ENCODE results near the gene DSCAML1. TPM values are rescaled to one million over a fixed set of nuclear protein-coding genes. Genes with fewer than 3 reads are reported as not detected.

Gene DSCAML1
- total RNA-seq, 2 experiments from 2014 or later, result not detected

GRCh38 chr11:117483372-117483771 is 313.6 kb downstream of the DSCAML1 start:
- Histone ChIP-seq H3K9me2 (ENCODE audit: insufficient read depth, low read length) (no peaks in the 10 kb centered on the region), H3K36me3 (ENCODE audit: insufficient read depth, low read length) (no peaks in the 10 kb centered on the region), H4K20me1 (ENCODE audit: insufficient read depth, low read length) (no peaks in the 10 kb centered on the region), H2AFZ (ENCODE audit: low read length) (no peak overlapping the region), H3K4me2 (ENCODE audit: low read length) (no peak overlapping the region), H3K4me1 (ENCODE audit: insufficient read depth, low read length, poor library complexity, severe bottlenecking) (no peaks in the 10 kb centered on the region), H3K27ac (ENCODE audit: low read depth, low read length, poor library complexity, severe bottlenecking) (no peak overlapping the region), H3K79me2 (ENCODE audit: insufficient read depth, low read depth, low read length) (no peaks in the 10 kb centered on the region), H3K9me3 (ENCODE audit: low read length) (no peaks in the 10 kb centered on the region), H3K4me3 (ENCODE audit: low read depth, low read length, poor library complexity, severe bottlenecking) (no peak overlapping the region)
- no peak for DNase-seq (ENCODE audit: low spot score)
- intact Hi-C loops (cut with micrococcal nuclease; ENCODE audit: unreplicated experiment), result no loop called here
- POLR2A ChIA-PET, result no interaction called here
- TF ChIP-seq CTCF (conservative IDR thresholded peaks at IDR 0.05; ENCODE audit: low read length), result no peak
- TF ChIP-seq EZH2phosphoT487 (IDR thresholded peaks at IDR 0.05; ENCODE audit: borderline replicate concordance, low read depth, low read length), result no peak
- CTCF ChIA-PET (ENCODE audit: unreplicated experiment), result no interaction called here
- no TSS peak for BruUV-seq (replicated peaks)

DNA sequence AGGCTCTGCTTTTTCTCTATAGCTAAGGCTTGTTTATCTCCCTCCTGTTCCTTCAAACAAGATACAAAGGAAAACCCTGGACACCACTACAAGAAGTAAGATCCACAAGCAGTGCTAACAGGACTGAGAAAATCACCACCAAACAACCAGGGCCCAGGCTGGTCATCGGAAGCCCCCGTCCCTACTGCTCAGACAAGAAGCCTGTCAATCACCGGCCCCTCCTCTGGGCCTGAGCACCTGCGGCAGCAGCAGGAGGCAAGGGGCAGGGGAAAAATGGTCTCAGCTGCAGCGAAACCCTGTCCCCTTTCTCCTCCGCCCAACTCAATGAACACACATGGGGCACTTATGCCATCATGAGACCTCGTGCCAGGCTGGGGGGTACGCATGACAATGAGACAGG is 314.1 kb downstream of the DSCAML1 start:
- no peaks in the 10 kb centered on the region for H3K9me3 ChIP-seq (ENCODE audit: low read length)
- ChIA-PET CTCF (ENCODE audit: unreplicated experiment) (no interaction called here), POLR2A (no interaction called here)
- no peak overlapping the region for H3K27ac ChIP-seq (ENCODE audit: low read depth, low read length, poor library complexity, severe bottlenecking)
- H4K20me1 ChIP-seq (ENCODE audit: insufficient read depth, low read length), result no peaks in the 10 kb centered on the region
- no peaks in the 10 kb centered on the region for H3K4me1 ChIP-seq (ENCODE audit: insufficient read depth, low read length, poor library complexity, severe bottlenecking)
- no peak for DNase-seq (ENCODE audit: low spot score)
- no peaks in the 10 kb centered on the region for H3K36me3 ChIP-seq (ENCODE audit: insufficient read depth, low read length)
- no peak overlapping the region for H2AFZ ChIP-seq (ENCODE audit: low read length)
- intact Hi-C loops (cut with micrococcal nuclease; ENCODE audit: unreplicated experiment), result no loop called here
- BruUV-seq (replicated peaks), result no TSS peak
- H3K9me2 ChIP-seq (ENCODE audit: insufficient read depth, low read length), result no peaks in the 10 kb centered on the region
- TF ChIP-seq EZH2phosphoT487 (IDR thresholded peaks at IDR 0.05; ENCODE audit: borderline replicate concordance, low read depth, low read length) (no peak), CTCF (conservative IDR thresholded peaks at IDR 0.05; ENCODE audit: low read length) (no peak)
- no peak overlapping the region for H3K4me3 ChIP-seq (ENCODE audit: low read depth, low read length, poor library complexity, severe bottlenecking)
- H3K4me2 ChIP-seq (ENCODE audit: low read length), result no peak overlapping the region
- H3K79me2 ChIP-seq (ENCODE audit: insufficient read depth, low read depth, low read length), result no peaks in the 10 kb centered on the region

GRCh38 chr11:117481885-117482284 is 315.1 kb downstream of the DSCAML1 start:
- CTCF ChIA-PET (ENCODE audit: unreplicated experiment), result no interaction called here
- BruUV-seq (replicated peaks), result no TSS peak
- TF ChIP-seq CTCF (conservative IDR thresholded peaks at IDR 0.05; ENCODE audit: low read length) (no peak), EZH2phosphoT487 (IDR thresholded peaks at IDR 0.05; ENCODE audit: borderline replicate concordance, low read depth, low read length) (no peak)

More at GRCh38 chr11:117481885-117482284, 315.1 kb downstream of the DSCAML1 start:
- Histone ChIP-seq H4K20me1 (ENCODE audit: insufficient read depth, low read length) (no peaks in the 10 kb centered on the region), H3K27ac (ENCODE audit: low read depth, low read length, poor library complexity, severe bottlenecking) (no peak overlapping the region), H3K9me3 (ENCODE audit: low read length) (no peaks in the 10 kb centered on the region), H3K4me1 (ENCODE audit: insufficient read depth, low read length, poor library complexity, severe bottlenecking) (no peaks in the 10 kb centered on the region), H3K4me2 (ENCODE audit: low read length) (no peak overlapping the region), H3K36me3 (ENCODE audit: insufficient read depth, low read length) (no peaks in the 10 kb centered on the region), H3K9me2 (ENCODE audit: insufficient read depth, low read length) (no peaks in the 10 kb centered on the region), H3K4me3 (ENCODE audit: low read depth, low read length, poor library complexity, severe bottlenecking) (no peak overlapping the region), H2AFZ (ENCODE audit: low read length) (no peak overlapping the region), H3K79me2 (ENCODE audit: insufficient read depth, low read depth, low read length) (no peaks in the 10 kb centered on the region)
- POLR2A ChIA-PET, result no interaction called here
- DNase-seq (ENCODE audit: low spot score), result no peak
- intact Hi-C loops (cut with micrococcal nuclease; ENCODE audit: unreplicated experiment), result no loop called here

Data from OCI-LY7 (cell line).